Stimulated activated CD8-positive, alpha-beta memory T cell treated with anti-CD3 and anti-CD28 coated beads, Interleukin-2, amount 100 ng/mL, for 1 hour (primary cell): ENCODE measurements around the gene LIPC.

ENCODE experiments used
- DNase-seq, 2 donors: peaks; one replicate each; pipeline ENCODE4 v3.0.0-alpha.2; 2020; ENCODE audit warnings: low read depth in 2 of 2

Gene LIPC

DNA sequence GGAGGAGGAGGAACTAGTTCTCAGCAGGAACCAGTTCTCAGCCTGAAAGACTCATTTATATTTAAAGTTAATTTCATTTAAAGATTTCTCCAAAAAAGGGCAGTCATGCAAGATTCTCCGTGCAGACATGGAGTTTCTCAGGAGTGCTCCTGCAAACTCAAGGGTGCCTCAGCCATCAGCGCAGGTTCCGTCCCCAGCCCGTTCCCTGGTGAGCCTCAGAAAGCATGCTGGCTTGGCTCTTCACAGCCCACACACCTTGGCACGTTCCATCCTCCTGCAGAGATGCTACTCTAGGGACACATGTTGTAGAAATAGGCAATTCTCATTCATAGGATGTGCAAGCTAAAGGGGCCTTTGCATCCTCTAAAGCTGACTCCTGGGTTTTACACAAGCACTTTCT, 123.0 kb downstream of the LIPC start:
- no peak for DNase-seq

DNA sequence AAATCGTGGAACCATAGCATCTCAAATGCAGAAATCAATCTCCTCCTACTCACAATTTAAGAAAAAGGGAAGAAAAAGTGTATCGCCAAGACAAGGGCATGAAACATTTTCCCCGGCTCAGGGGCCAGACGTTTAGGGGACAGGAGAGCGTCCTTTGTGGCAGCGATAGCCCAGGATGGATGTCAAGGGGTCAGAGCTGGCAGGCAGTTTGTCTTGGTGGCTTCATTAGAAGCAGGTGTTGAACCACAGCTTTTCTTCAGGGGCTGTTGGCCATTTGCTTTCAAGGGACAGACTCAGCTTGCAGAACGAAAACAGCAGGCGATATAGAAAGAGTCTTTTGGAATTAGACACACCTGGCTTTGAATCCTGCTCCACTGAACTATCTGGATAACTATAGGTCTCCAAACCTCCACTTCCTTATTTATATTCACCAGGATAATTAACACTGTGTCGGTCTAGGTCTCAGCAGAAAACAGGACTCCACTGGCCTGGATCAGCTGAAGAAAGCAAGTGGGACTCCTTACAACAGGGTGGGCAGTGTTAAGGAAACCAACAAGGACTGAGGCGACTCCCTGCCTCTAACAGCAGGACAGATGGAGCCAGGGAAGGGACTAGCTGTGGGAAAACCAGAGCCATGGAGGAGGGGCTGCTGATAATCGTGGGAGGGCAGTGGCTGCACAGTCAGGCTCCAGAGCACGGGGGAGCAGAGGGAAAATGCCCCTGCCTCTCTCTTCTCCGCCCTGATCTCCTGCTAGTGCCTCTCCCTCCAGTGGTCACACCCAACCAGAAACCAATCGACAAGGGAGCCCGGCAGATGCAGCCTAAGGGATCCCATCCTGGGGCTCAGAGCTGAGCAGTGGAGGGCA, 123.6 kb downstream of the LIPC start:
- no peak for DNase-seq

DNA sequence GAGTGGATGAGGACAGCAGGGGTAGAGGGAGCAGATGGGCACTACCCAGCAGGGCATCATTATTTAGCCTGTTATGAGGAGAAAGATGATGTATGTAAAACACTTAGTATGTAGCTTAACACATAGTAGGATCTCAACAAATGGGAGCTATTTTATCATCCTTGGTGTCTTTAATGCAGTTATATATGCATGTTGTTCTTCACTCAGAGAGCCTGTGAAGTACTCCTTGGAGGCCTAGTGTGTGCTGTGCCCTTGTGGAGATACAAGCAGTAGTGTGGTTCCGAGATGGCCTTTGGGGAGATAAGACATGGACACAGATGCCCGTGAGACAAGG, 124.2 kb downstream of the LIPC start:
- no peak for DNase-seq

DNA sequence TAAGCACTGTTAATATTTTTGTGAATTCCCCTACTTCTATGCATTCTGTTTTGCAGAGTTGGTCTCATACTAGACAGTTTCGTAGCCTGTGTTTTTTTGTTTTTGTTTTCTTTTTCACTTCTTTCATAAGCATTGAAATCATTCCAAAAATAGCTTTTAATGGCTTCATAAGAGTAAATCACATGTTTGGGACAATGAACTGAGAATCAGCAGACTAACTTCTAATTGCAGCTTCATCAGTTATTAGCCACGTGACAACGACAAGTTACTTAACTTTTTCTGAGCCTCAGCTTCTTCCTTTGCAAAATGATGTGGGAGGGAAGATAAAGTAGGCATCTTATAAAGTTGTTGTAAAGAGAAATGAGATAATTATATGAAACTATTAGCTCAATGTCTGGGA, 124.8 kb downstream of the LIPC start:
- no peak for DNase-seq

DNA sequence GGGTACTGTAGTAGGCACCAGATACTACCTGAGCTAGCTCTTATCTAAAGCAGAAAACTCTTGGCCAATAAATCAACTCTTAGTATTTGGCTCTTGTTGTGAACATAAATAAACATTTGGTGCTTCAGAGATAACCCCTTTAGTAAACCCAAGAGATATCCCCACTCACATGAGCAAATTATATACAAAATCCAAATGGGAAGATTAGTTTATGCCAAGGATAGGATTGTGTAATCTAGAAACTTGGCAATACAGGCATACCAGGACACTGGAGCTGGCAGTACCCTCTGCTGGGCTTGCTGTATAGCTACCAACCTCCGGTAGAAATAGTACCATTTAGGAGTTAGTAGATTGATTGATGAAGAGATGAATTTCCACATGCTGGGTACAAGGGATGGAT, 127.0 kb downstream of the LIPC start:
- DNase-seq = no peak

DNA sequence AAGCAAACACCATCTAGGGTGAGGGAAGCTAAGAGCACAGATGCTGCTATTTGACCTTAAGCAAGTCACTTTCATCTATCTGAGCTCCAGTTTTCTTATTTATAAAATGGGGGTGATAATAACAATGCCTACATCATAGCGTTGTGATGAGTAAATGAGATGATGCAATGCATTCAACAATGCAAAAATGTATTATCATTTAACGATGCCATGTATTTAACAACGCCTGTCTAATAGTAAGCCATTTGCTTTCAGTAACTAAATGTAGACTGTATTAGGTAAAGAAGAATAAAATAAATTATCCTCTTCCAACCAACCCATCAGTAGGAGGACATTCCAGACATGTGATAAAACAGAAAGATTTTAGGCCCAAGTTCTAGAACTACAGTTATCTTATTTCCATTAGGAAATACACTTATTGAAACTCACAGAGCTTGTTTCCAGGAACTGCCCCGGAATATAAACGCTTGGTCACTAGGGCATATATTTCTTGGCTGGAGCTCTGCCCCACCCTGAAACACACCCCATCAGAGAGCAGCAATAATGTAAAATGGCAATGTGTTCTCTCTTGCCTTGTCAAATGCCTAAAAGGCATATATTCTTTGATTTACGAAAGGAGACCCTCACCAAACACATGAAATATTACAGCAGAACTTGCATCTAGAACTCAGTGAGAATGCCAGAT, 128.3 kb downstream of the LIPC start:
- no peak for DNase-seq

DNA sequence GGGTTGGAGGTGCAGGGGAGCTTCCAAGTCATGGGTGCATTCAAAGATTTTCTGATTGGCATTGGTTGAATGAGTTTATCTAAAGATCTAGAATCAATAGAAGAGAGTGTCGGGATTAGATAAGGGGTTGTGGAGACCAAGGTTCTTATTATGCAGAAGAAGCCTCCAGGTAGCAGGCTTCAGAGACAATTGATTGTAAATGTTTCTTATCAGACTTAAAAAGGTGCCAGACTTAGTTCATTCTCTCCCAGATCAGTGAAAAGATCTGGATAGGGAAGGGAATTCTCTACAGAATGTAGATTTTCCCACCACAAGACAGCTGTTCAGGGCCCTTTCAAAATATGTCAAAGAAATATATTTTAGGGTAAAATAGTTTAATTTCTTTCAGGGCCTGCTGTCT, 129.5 kb downstream of the LIPC start:
- DNase-seq = no peak

DNA sequence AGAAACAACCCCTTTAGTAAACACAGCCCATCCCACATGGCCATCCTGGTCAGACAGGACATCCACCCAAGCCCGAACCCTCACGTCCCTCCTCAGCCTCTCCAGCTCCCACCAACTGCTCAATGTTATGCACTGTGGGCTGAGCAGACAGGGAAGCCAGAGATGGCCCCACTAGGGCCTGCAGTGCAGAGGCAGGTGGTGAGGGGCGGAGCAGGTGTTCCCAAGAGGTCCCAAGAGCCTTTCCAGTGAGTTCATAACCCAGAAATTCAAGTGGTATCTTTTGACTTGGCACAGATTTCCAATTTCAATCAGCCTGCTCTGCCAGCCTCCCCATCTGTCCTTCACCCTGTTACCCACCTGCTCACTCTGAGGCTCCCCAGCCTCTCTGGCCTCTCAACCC, 130.3 kb downstream of the LIPC start:
- DNase-seq = no peak

DNA sequence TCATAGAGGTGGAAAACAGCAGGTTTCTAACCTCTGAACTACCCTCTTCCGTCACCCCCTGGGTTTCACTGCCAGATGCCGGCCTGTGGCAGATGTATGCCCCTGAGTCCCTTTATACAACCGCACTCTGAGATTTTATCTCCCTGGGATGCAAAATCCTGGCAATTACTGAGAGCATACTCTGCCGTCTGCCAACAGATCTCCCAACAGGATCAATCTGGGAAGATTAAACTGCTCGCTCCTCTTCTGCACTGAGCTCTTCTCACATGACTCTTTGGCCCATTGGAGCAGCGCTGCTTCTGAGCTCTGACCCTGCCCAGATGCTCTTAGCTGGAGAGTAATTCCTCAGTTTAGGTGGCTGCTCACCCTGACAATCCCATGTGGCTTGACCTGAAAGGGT, 133.2 kb downstream of the LIPC start:
- DNase-seq = no peak

DNA sequence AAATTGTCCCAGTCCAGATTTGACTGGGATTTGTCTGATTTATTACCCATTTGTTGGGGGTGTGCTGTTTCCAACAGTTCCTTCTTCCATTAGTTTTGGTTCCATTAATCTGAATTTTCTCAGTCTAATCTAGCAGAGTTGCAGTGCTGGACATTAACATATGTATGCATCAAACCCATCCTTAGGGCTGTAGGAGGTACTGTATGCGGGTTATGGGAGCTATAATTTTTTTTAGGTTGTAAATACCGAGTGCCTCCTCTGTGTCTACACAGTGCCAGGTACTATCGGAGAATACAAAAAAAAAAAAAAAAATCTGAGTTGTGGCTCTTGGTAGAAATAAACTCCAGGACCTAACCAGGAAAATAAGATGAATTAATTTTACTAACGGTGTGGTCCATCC, 133.8 kb downstream of the LIPC start:
- no peak for DNase-seq

DNA sequence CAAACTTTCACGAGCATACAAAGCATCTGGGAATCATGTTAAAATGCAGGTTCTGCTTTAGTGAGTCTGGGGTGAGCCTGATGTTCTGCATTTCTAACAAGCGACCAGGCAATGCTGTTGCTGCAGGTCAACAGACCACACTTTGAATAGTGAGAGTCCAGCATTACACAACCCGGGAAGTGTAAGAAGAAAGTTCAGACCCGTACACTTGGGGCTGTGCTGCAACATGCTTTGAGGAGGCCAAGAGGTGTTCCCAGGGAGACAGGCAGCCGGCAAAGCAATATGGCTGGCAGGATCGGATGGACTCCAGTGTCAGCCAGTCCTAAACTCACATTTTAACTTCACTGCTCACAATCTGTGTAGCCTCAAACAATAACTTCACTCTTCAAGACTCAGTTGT, 134.2 kb downstream of the LIPC start:
- DNase-seq = no peak

DNA sequence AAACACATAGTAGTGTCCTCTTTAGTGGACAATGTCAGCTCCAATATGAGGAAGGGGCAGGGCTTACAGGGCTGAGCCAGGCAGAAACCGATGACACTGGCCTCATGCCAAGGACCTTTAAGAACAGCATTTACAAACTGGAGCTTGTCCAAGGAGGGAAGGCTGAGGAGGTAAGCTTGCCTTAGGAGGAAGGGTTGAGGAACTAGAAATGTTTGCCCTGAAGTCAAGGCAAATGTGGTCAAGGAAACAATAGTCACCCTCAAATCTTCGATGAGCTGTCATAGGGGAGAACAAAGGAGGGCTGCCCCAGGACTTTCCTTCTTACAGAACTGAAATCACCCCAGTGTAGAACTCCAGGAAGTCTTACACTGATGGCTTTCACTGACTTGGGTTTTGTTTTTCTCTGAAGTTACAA, 136.4 kb downstream of the LIPC start:
- no peak for DNase-seq

DNA sequence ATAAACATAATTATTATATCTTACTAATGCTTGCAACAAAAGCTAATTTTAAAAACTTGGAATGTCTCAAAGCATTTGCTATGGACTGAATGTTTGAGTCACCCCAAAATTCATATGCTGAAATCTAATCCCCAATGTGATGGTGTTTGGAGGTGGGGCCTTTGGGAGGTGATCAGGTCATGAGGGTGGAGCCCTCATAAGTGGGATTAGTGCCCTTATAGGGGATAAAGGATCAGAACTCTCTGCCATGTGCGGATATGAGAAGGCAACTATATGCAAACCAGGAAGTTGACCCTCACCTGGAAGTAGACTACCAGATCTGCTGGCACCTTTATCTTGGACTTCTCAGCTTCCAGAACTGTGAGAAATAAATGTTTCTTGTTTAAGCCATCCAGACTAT, 137.7 kb downstream of the LIPC start:
- DNase-seq = no peak

DNA sequence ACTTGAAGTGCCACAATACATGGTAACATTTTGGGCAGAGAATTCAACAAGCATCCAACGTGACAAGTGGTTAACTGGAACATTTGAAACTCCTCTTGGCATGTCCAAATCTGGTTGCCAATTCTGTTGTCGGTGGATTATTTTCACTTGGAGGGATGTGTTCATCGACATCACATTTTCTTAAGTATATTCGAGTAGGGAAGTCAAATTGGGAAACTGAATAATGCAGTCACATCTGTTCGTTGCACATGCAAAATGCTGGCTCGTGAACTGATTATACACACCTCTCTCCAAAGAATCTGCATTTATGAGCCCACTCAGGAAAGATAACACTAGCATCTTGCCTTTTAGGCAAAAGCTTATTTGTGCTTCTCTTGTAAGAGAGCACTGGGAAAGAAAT, 139.7 kb downstream of the LIPC start:
- DNase-seq = no peak

DNA sequence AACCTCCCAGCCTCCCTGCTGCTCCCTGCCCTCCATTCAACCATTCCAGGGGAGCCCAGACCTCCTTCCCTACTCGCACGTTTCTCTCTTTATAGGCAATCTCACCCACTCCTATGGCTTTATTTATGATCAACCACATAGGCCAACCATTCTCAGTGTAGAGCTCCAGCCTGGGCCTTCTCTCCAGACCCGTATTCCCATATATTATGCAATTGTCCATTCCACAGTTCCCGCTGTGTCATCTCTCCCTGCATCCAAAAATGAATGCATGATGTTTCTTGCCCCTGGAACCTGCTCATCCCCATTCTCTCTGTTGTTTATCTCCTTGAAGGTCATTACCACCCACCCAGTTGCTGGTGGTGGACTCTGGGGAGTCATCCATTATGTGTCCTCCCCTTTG, 140.7 kb downstream of the LIPC start:
- no peak for DNase-seq

DNA sequence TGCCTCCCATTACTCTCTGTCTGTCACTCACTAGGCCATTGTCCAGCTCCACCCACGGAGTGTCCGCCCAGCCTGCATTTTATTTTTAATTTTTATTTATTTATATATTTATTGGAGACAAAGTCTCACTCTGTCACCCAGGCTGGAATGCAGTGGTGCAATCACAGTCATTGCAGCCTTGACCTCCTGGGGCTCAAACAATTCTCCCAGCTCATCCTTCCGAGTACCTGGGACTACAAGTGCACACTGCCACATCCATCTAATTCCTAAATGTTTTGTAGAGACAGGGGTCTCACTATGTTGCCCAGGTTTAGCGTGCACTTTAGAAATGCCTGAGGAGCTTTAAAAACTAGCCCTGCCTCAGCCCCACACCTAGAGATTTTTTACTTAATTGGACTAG, 141.5 kb downstream of the LIPC start:
- DNase-seq = no peak

DNA sequence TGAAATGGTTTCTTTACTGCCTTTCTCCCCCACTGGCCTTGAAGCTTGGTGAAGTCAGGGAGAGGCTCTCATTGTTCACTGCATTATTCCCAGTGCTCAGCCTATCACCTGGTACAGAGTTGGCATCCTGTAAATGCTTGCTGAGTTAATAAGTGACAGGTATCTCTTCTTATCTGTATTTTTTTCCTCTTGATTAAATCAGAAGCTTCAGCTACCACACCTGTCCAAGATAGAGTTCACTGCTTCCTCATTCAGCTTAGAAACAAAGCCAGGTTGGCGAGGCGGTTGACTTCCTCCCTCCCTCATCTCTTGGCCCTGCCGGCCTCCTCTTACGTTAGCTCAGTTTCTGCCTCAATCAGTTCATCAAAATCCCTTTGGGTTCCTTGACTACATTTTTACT, 142.8 kb downstream of the LIPC start:
- no peak for DNase-seq

DNA sequence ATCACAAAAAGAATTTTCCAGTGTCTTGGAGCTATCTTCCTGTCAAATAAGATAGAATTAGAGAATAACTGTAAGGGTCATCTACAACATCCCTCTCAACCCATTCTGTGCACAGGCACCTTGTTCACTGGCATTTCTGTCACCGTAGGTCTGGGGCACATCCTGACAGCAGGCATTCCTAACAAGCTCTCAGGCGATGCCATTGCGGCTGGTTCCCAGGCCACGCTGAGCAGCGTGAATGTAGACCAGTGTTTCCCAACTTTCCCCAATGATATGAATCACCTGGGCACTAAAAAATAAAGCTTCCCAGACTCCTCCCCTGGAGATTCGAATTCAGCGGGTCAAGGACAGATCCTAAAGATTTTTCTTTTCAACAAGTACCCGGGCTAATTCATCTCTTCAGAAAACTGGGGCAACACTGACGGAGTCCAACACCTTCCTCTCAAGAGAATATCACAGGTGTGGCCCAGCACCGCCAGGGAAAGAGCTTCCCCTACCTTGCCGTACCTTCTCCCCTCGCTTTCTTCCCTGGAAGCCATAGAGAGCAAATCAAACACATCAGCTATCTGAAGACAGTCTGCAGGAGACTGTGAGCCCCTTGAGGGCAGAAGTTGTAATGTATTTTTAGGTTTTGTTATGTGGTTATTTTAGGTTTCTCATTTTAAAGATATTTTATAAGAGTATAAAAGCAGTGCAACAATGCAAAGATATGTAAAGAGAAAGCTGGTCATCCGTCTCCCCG, 143.4 kb downstream of the LIPC start:
- no peak for DNase-seq

DNA sequence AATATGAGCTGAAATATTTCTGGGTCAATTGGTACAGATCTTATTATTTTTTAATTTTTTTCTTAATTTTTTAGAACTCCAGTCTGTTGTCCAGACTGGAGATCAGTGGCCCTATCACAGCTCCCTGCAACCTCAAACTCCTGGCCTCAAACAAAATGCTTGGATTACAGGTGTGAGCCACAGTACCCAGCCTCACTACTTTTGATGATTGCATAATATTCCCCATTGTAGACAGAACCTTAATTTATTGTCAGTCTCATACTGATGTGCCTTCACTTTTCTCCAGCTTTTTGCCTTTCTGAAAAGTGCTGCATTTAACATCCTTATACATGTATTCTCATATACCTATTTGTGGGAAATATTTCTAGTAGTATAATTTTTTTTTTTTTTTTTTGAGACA, 144.9 kb downstream of the LIPC start:
- DNase-seq = no peak

DNA sequence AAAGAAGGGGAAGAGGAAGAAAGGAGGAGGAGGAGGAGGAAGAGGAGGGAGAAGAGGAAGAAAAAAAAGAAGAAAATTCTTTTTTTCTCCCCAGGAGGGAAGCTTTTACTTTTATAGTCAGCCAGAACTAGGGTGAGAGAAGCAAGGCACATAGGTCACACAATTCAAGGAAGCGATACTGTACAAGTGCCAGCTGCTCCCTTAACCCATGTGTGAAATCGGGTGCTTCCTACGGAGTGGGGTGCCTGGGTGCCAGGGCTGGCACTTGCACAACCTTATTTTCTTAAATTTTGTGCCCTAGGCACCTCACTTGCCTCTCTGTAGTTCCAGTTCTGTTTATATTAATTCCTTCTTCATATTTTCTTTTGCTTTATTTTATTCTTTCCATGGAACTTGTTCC, 150.4 kb downstream of the LIPC start:
- DNase-seq = no peak

DNA sequence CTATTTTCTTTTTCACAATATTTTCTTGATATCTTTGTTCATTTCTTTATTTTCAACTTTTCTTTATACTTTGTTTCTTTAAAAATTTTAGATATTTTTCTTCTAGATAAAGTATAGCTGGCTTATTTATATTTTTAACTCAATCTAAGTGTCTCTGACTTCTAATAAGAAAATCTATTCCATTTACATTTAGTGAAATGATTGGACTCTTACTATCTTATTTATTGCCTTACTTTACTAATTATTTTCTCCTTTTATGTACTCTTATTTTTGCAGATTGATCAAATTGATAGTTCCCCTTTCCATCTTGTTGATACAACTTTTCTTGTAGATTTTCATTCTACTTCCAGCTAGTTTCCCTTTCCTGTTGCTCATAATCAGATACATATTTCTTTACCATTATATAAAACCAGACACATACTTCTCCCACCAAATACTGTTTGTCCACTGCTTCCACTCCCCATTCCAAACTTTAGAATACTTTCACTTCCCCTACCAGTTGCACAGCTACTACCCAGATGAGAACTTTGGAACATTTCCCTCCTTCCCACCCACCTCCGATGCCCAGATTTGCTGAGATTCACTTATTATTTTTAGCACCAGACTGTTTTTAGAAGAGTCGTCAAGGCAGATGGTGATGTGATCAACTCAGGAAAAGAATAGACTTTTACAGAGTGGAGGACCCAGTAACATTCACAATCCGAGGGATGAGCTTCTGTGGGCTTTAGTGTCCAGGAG, 151.5 kb downstream of the LIPC start:
- DNase-seq = no peak

DNA sequence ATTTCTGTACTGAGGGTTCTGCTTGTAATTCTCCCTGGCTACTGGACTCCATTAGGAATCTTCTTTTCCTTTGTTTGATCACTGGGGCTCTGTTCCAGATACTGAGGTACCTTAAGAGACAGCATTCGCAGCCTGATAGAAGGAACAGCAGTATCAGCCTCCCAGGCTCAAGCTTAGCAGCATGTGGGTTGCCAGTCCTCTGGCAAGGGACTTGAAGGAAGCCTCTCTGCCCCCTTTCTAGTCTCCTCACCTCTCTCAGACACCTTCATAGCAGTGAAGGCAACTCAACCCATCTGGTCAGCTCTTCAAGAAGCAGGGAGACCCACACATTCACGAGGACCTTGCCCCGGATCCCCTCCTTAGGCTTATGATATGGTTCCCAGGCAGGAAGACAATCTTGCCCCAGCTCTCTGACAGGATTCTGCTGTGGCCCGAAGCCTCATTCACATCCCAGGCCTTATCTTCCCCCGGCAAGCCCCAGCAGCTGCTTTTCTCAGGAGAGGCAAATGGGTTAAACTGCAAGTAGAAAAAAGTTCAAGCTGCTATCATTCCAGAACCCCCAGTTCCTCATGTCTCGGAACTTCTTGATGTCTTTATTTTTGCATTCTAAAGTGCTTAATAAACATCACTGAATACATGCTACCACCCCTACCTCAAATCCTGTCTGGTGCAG, 153.1 kb downstream of the LIPC start:
- DNase-seq = no peak
